Measurements from ENCODE around the gene VWA3A. TPM values are rescaled to one million over a fixed set of nuclear protein-coding genes. Genes with fewer than 3 reads are reported as not detected.
"Not testable (repeated sequence)": the region's sequence is repeated elsewhere in the genome, so short reads cannot be mapped to it uniquely, and the experiment has no call there.

The VWA3A gene
- total and polyA plus RNA-seq, 2 experiments from 2014 or later: 0.16 to 0.24 TPM

DNA sequence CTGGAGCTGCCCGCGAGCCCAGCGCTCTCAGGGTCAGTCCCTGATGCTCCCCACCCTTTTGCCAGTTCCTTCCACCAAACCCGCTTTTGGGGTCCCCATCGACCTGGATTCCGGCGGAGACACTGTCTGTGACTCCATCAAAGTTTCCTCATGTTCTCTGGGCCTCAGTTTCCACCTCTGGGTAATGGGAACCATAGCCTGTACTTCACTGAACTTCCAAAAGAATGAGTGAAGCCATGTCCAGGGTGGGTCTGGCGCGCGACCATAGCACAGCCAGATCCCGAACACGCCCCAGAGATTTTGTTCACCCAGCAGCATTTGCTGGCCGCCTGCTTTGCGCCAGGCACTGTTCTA lies 70.3 kb downstream of the VWA3A start:
- Histone ChIP-seq H3K36me3 (no peaks in the 10 kb centered on the region), H3K27ac (no peak overlapping the region), H3K4me3 (peak overlapping the region; percentile 3), H3K9me3 (ENCODE audit: low read depth) (no peaks in the 10 kb centered on the region), H3K4me1 (ENCODE audit: low read depth) (no peaks in the 10 kb centered on the region), H3K27me3 (peaks cover 54% of the 10 kb centered on the region)
- no peak for DNase-seq (ENCODE audit: low read depth in 1 of 2, low spot score in 1 of 2)
- TF ChIP-seq, protein P1, sequence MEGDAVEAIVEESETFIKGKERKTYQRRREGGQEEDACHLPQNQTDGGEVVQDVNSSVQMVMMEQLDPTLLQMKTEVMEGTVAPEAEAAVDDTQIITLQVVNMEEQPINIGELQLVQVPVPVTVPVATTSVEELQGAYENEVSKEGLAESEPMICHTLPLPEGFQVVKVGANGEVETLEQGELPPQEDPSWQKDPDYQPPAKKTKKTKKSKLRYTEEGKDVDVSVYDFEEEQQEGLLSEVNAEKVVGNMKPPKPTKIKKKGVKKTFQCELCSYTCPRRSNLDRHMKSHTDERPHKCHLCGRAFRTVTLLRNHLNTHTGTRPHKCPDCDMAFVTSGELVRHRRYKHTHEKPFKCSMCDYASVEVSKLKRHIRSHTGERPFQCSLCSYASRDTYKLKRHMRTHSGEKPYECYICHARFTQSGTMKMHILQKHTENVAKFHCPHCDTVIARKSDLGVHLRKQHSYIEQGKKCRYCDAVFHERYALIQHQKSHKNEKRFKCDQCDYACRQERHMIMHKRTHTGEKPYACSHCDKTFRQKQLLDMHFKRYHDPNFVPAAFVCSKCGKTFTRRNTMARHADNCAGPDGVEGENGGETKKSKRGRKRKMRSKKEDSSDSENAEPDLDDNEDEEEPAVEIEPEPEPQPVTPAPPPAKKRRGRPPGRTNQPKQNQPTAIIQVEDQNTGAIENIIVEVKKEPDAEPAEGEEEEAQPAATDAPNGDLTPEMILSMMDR (IDR thresholded peaks at IDR 0.05; ENCODE audit: low read depth, low read length): no peak

DNA sequence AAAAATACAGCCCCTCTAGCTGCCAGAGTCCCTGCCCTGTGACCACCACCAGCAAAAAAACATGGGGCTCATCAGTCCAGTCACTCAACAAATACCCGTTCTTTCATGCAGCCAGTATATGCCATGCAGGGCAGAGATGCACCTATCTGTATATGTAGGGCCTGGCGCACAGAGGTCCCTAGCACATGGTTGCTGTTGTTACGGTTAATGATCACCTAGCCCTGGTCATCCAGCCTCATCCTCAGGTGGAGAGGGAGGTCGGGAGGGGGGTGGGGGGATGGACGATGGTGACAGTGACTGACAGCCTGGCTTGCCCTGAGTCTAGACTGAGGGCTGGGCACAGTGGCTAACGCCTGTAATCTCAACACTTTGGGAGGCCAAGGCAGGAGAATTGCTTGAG lies 71.5 kb downstream of the VWA3A start:
- DNase-seq (ENCODE audit: low read depth in 1 of 2, low spot score in 1 of 2): no peak
- Histone ChIP-seq H3K27ac (no peak overlapping the region), H3K36me3 (no peaks in the 10 kb centered on the region), H3K4me1 (ENCODE audit: low read depth) (no peaks in the 10 kb centered on the region), H3K9me3 (ENCODE audit: low read depth) (no peaks in the 10 kb centered on the region), H3K4me3 (no peak overlapping the region), H3K27me3 (peaks cover 48% of the 10 kb centered on the region)
- TF ChIP-seq, protein P1 (IDR thresholded peaks at IDR 0.05; ENCODE audit: low read depth, low read length): no peak

DNA sequence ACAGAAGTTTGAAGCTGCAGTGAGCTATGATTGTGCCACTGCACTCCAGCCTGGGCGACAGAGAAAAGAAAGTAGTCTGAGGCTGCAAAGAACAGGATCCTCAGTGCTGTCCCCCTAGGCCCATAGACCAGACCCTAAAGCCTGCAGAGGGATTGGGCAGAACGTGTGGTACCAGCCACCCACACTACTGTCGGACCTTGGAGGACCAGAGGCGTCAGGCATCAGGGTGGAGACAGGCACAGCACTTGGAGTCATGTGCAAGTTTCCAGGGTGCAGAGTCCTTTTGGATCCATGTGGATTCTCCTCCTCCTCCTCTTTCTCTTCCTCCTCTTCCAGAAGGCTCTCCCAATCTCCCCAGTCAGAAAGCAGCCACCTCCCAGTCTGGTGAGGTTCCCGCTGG lies 72.1 kb downstream of the VWA3A start:
- Histone ChIP-seq H3K27me3 (peaks cover 43% of the 10 kb centered on the region), H3K27ac (no peak overlapping the region), H3K4me1 (ENCODE audit: low read depth) (no peaks in the 10 kb centered on the region), H3K4me3 (no peak overlapping the region), H3K9me3 (ENCODE audit: low read depth) (no peaks in the 10 kb centered on the region), H3K36me3 (no peaks in the 10 kb centered on the region)
- no peak for DNase-seq (ENCODE audit: low read depth in 1 of 2, low spot score in 1 of 2)
- TF ChIP-seq, protein P1 (IDR thresholded peaks at IDR 0.05; ENCODE audit: low read depth, low read length): no peak

DNA sequence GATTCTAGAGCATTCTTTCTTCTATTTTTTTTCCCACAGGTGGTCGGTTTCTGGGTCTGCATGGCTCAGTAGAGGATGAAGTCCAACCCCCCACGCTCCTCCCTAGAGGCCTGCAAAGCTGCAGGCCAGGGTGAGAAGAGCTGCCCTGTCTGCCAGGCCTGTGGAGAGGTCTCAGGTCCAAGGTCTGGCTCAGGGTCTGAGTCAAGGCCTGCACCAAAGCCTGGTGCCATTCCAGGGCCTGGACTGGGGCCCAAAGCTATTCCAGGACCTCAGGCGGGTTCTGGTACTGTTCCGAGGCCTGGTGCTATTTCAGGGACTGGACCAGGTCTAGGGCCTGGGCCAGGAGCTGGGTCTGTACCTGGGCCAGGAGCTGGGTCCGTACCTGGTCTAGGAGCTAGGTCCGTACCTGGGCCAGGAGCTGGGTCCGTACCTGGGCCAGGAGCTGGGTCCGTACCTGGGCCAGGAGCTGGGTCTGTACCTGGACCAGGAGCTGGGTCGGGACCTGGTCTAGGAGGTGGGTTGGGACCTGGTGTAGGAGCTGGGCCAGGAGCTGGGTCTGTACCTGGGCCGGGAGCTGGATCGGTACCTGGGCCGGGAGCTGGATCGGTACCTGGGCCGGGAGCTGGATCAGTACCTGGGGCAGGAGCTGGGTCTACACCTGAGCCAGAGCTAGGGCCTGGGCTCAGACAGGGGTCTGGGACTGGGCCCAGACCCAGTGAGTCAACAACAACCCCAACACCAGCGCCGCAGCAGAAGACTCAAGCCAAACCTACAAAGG lies 73.4 kb downstream of the VWA3A start:
- Histone ChIP-seq H3K36me3 (no peaks in the 10 kb centered on the region), H3K27ac (no peak overlapping the region), H3K4me3 (no peak overlapping the region), H3K4me1 (ENCODE audit: low read depth) (no peaks in the 10 kb centered on the region), H3K27me3 (peaks cover 31% of the 10 kb centered on the region), H3K9me3 (ENCODE audit: low read depth) (no peaks in the 10 kb centered on the region)
- no peak for DNase-seq (ENCODE audit: low read depth in 1 of 2, low spot score in 1 of 2)
- TF ChIP-seq, protein P1 (IDR thresholded peaks at IDR 0.05; ENCODE audit: low read depth, low read length): no peak

DNA sequence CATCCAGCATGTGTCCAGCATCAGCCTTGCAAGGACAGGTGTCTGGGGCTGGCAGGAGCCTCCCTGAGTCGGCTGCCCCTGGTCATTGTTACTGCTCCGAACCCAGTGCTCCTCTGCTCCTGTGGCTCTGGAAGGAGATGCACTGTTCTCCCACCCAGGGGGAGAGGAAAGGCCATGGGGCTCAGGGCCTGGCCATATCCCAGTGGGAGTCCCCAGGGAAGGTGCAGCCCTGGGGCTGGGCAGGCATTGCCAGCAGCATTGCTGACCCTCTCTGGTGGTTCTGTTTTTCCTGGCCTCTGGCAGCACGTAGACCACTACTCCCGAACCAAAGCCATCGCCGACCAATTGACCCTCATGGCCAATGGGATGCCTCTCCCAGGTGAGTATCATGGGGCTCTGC lies 79.6 kb downstream of the VWA3A start:
- no peaks in the 10 kb centered on the region for H3K4me1 ChIP-seq (ENCODE audit: low read depth)
- no peak overlapping the region for H3K4me3 ChIP-seq
- no peak overlapping the region for H3K27ac ChIP-seq
- DNase-seq (ENCODE audit: low read depth in 1 of 2, low spot score in 1 of 2): no peak
- no peaks in the 10 kb centered on the region for H3K9me3 ChIP-seq (ENCODE audit: low read depth)
- no peaks in the 10 kb centered on the region for H3K36me3 ChIP-seq
- TF ChIP-seq, protein P1 (IDR thresholded peaks at IDR 0.05; ENCODE audit: low read depth, low read length): no peak
- H3K27me3 ChIP-seq: no peaks in the 10 kb centered on the region

DNA sequence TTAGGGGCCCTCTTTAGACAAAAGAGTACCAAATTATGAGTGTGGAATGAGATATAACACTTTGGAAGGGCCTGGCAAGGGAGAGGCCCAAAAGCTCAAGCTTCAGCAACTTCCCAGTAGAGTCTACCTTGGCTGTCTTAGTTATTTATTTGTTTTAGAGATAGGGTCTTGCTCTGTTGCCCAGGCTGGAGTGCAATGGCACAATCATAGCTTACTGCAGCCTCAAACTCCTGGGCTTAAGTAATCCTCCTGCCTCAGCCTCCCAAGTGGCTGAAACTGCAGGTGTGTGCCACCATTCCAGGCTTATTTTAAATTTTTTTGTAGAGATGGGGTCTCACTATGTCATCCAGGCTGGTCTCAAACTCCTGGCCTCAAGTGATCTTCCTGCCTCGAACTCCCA lies 80.3 kb downstream of the VWA3A start:
- not testable (repeated sequence) for DNase-seq (ENCODE audit: low read depth in 1 of 2, low spot score in 1 of 2); H3K9me3 ChIP-seq (ENCODE audit: low read depth); H3K4me1 ChIP-seq (ENCODE audit: low read depth); H3K27ac ChIP-seq; H3K36me3 ChIP-seq; H3K4me3 ChIP-seq; H3K27me3 ChIP-seq
